ENCODE measurements around the gene ART4. TPM values are rescaled to one million over a fixed set of nuclear protein-coding genes. Genes with fewer than 3 reads are reported as not detected.

ART4 gene
- total and polyA plus RNA-seq, 11 donors: 0.44 to 5.9 (median 2.2) TPM

- Histone ChIP-seq H3K27ac (no peak overlapping the region), H3K4me1 (peaks cover 0 to 10% (median 0%) of the 10 kb centered on the region in 12 donors), H3K36me3 (no peaks in the 10 kb centered on the region), H3K9me3 (no peaks in the 10 kb centered on the region), H3K4me3 (no peak overlapping the region), H3K27me3 (no peaks in the 10 kb centered on the region)
- no peak for DNase-seq
- TF ChIP-seq POLR2A (IDR thresholded peaks at IDR 0.05): no peak
- TF ChIP-seq CTCF (IDR thresholded peaks at IDR 0.05): no peak
- no peak for ATAC-seq
- intact Hi-C loops (cut with DNase I): no loop called here
- WGBS, 4 donors: 88 to 93% (median 90%) methylated on average over 5 of the region's 5 CpGs
These were observed 33.0 kb downstream of the ART4 start for GRCh38 chr12:14810167-14810952.

DNA sequence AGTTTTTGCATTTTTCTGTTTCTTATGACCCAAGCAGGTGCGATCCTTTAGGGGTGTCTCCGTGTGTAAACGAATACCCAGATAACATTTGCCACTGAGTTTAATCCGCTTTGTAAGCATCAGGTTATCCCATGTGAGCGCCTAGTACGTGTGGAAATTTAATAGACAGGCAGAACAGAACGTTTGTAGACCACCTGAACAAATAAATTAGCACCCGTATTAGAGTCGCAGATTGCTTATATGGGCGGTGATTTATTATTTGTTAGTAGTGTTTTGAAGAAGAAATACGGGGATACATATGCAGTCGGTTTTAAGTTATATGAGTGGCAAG, 39.5 kb downstream of the ART4 start:
- DNase-seq (no peak), ATAC-seq (peak; percentile 11 to 30 (median 19))
- no peaks in the 10 kb centered on the region for H3K27me3 ChIP-seq
- peak overlapping the region; percentile 52 to 95 (median 88) for H3K27ac ChIP-seq
- H3K4me1 ChIP-seq: peaks cover 0 to 33% (median 17%) of the 10 kb centered on the region in 12 donors
- 0 to 1% (median 1%) methylated on average over 12 of the region's 12 CpGs for WGBS, 4 donors
- peaks cover 0 to 23% (median 11%) of the 10 kb centered on the region in 9 donors for H3K36me3 ChIP-seq
- peak overlapping the region; percentile 74 to 95 (median 82) for H3K4me3 ChIP-seq
- H3K9me3 ChIP-seq: no peaks in the 10 kb centered on the region
- intact Hi-C loops (cut with DNase I): loop anchor here in 5 of 10 donors (1.0 to 5.0 kb wide), 4 partner anchors 29 to 39 kb away; partner anchors contain the start of gene ART4 (in 3 of the 5)
- no peak for TF ChIP-seq CTCF (IDR thresholded peaks at IDR 0.05)
- TF ChIP-seq POLR2A (IDR thresholded peaks at IDR 0.05): no peak

- H3K27ac ChIP-seq: peak within 1 kb of the TSS; percentile 52 to 95 (median 88)
- peaks cover 0 to 33% (median 17%) of the 10 kb centered on the region in 12 donors for H3K4me1 ChIP-seq
- H3K9me3 ChIP-seq: no peaks in the 10 kb centered on the region
- H3K36me3 ChIP-seq: peaks cover 0 to 28% (median 17%) of the 10 kb centered on the region in 9 donors
- ATAC-seq: peak; percentile 100
- TF ChIP-seq CTCF (IDR thresholded peaks at IDR 0.05) (no peak), POLR2A (IDR thresholded peaks at IDR 0.05) (peak; percentile 28 to 90)
- peak; percentile 92 to 97 (median 95) for DNase-seq
- peak within 1 kb of the TSS; percentile 74 to 95 (median 82) for H3K4me3 ChIP-seq
- H3K27me3 ChIP-seq: no peaks in the 10 kb centered on the region
- 0% methylated on average over 48 to 50 of the region's 50 CpGs for WGBS, 4 donors
- intact Hi-C loops (cut with DNase I): loop anchor here in 5 of 10 donors (1.0 to 5.0 kb wide), 4 partner anchors 28 to 39 kb away; partner anchors contain the start of gene ART4 (in 3 of the 5)
These were observed 40.1 kb downstream of the ART4 start, which contains the start of the genes C12orf60 and WBP11 for GRCh38 chr12:14803011-14803829. Gene C12orf60, plus strand, starts transcription at chr12:14803670. Its CDS starts 19,266 bp downstream, at chr12:14822936. Gene WBP11, minus strand, starts transcription at chr12:14803478. Its CDS starts 2,095 bp downstream, at chr12:14801383.

Data from heart left ventricle (tissue), 16 donors.